Measurements from ENCODE around the gene METTL22. TPM values are rescaled to one million over a fixed set of nuclear protein-coding genes. Genes with fewer than 3 reads are reported as not detected.

Gene METTL22
- total and polyA plus RNA-seq, 2 donors (not counting 3 experiments of a cell fraction or from before 2014, with no cell fraction given) = 42.0 to 52.6 TPM

DNA sequence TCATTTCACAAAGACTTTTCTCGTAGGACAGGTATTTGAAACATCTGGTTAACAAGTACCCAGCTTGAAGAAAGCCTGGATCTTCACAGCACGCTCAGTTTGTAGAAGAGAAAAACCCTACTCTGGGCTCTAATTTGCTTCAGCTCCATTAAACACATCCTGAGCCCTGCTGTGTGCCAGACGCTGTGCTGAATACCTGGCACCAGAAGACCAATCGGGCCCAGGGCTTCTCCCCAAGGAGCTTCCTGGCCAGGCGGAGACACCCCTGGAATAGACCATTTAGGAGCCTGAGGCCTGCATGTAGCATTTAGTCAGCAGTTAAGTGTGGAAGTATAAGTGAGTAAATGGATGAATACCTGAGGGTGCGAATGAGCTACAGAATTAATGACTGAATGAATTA is 44.0 kb downstream of the METTL22 start:
- Histone ChIP-seq H3K4me3 (replicated peaks in 1 of 3; ENCODE audit: insufficient read depth in 1 of 3, low read depth in 1 of 3, low read length in 3 of 3) (no peak overlapping the region), H3K9ac (replicated peaks; ENCODE audit: extremely low read depth, insufficient read depth, low read length) (no peak overlapping the region), H4K20me1 (replicated peaks; ENCODE audit: control insufficient read depth, extremely low read depth, insufficient read depth, low read length) (no peaks in the 10 kb centered on the region), H3K4me2 (ENCODE audit: insufficient read depth, low read length) (no peak overlapping the region), H3K36me3 (ENCODE audit: control insufficient read depth in 2 of 2, extremely low read depth in 1 of 2, insufficient read depth in 2 of 2, low read length in 2 of 2) (no peaks in the 10 kb centered on the region), H2AFZ (ENCODE audit: low read depth, low read length) (no peak overlapping the region), H3K9me1 (replicated peaks; ENCODE audit: control insufficient read depth, extremely low read depth, insufficient read depth, low read length) (no peaks in the 10 kb centered on the region), H3K9me3 (replicated peaks; ENCODE audit: control insufficient read depth, insufficient read depth, low read length) (no peaks in the 10 kb centered on the region), H3K27ac (ENCODE audit: insufficient read depth, low read depth, low read length) (no peak overlapping the region), H3K4me1 (ENCODE audit: control insufficient read depth, extremely low read depth, insufficient read depth, low read length) (no peaks in the 10 kb centered on the region), H3K27me3 (ENCODE audit: control insufficient read depth in 2 of 2, insufficient read depth in 2 of 2, low read length in 2 of 2) (no peaks in the 10 kb centered on the region), H3K79me2 (ENCODE audit: control insufficient read depth, insufficient read depth, low read length) (no peaks in the 10 kb centered on the region)
- intact Hi-C loops (cut with micrococcal nuclease) (no loop called here), dilution Hi-C loops (cut with MboI; ENCODE audit: extremely low pct_ligation_motif_present, low sequenced_read_pairs) (no loop called here)
- no peak for DNase-seq (ENCODE audit: low read depth, low spot score)
- POLR2A ChIA-PET = no interaction called here
- CTCF ChIA-PET = interaction anchor here (1.1 to 3.6 kb wide), 4 partner anchors 99 to 344 kb away, joined by 3 to 22 read pairs (median 6); no protein-coding TSS in a partner anchor
- no peak for TF ChIP-seq GATA2 (IDR thresholded peaks at IDR 0.05; ENCODE audit: insufficient read depth, insufficient read length, low read depth, low read length)
- no peak for TF ChIP-seq FOS (IDR thresholded peaks at IDR 0.05; ENCODE audit: borderline replicate concordance, insufficient read depth, low read length)
- no peak for TF ChIP-seq MYC (IDR thresholded peaks at IDR 0.05; ENCODE audit: low read depth, low read length)
- TF ChIP-seq, protein P1, sequence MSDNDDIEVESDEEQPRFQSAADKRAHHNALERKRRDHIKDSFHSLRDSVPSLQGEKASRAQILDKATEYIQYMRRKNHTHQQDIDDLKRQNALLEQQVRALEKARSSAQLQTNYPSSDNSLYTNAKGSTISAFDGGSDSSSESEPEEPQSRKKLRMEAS (IDR thresholded peaks at IDR 0.05; ENCODE audit: insufficient read depth, insufficient read length) = no peak
- no peak for TF ChIP-seq EZH2 (IDR thresholded peaks at IDR 0.05; ENCODE audit: borderline replicate concordance, low read depth, low read length, severe bottlenecking)
- TF ChIP-seq, protein P2, sequence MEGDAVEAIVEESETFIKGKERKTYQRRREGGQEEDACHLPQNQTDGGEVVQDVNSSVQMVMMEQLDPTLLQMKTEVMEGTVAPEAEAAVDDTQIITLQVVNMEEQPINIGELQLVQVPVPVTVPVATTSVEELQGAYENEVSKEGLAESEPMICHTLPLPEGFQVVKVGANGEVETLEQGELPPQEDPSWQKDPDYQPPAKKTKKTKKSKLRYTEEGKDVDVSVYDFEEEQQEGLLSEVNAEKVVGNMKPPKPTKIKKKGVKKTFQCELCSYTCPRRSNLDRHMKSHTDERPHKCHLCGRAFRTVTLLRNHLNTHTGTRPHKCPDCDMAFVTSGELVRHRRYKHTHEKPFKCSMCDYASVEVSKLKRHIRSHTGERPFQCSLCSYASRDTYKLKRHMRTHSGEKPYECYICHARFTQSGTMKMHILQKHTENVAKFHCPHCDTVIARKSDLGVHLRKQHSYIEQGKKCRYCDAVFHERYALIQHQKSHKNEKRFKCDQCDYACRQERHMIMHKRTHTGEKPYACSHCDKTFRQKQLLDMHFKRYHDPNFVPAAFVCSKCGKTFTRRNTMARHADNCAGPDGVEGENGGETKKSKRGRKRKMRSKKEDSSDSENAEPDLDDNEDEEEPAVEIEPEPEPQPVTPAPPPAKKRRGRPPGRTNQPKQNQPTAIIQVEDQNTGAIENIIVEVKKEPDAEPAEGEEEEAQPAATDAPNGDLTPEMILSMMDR (IDR thresholded peaks at IDR 0.05; ENCODE audit: extremely low read depth in 1 of 2, insufficient read depth in 1 of 2, low read depth in 1 of 2, low read length in 2 of 2) = no peak
- no peak for TF ChIP-seq POLR2AphosphoS5 (IDR thresholded peaks at IDR 0.05; ENCODE audit: insufficient read depth, low read depth, low read length)
- no peak for TF ChIP-seq JUN (IDR thresholded peaks at IDR 0.05; ENCODE audit: borderline replicate concordance, insufficient read depth, insufficient read length, low read depth)
- TF ChIP-seq POLR2A (IDR thresholded peaks at IDR 0.05; ENCODE audit: low read depth, low read length) = no peak
- FAIRE-seq = no peak
- BruUV-seq (replicated peaks) = no TSS peak
